ENCODE measurements around the gene CLIC6. TPM values are rescaled to one million over a fixed set of nuclear protein-coding genes. Genes with fewer than 3 reads are reported as not detected.

The CLIC6 gene
- total and polyA plus RNA-seq, 2 of the 4 experiments (the other 2 are of a cell fraction), result not detected

DNA sequence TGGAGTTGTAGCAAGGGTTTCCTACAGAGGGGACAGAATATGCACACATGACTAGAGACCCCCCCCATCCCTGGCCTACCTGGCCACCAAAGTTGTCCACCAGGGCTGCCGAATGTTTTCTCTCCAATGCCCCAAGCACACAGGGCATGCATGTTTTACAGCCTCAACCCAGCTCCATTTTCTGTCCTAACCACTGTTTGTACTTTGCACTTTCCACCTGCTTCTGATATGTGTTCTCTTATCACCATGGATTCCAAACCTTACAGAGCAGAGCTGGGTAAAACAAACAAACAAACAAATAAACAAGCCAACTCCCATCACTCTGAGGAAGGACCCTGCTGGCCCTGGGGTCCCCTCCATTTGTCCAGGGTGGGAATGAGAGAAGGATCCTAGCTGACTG, 27.3 kb downstream of the CLIC6 start:
- H3K4me2 ChIP-seq (ENCODE audit: low read depth, low read length), result no peak overlapping the region
- H3K9me1 ChIP-seq (ENCODE audit: insufficient read depth, low read length), result peaks cover 12% of the 10 kb centered on the region
- H4K20me1 ChIP-seq (ENCODE audit: insufficient read depth, low read length), result no peaks in the 10 kb centered on the region
- ChIA-PET CTCF (interaction anchor here (0.6 to 1.2 kb wide), 2 partner anchors 9 to 784 kb away, joined by 3 to 4 read pairs; no protein-coding TSS in a partner anchor), POLR2A (ENCODE audit: unreplicated experiment) (no interaction called here)
- H4K91ac ChIP-seq (ENCODE audit: insufficient read depth, low read depth, low read length), result no peak overlapping the region
- H3K56ac ChIP-seq (ENCODE audit: extremely low read depth, insufficient read depth, low read length), result no peak overlapping the region
- H2BK5ac ChIP-seq (ENCODE audit: low read depth, low read length, poor library complexity, severe bottlenecking), result no peak overlapping the region
- H2BK15ac ChIP-seq (ENCODE audit: low read depth, low read length), result no peak overlapping the region; the same call in 2 of the 3 replicates
- no peak overlapping the region for H3K14ac ChIP-seq (replicated peaks; ENCODE audit: low read depth, low read length)
- H3K36me3 ChIP-seq (ENCODE audit: control insufficient read depth, insufficient read depth, low read length), result no peaks in the 10 kb centered on the region
- no peak overlapping the region for H3K18ac ChIP-seq (ENCODE audit: low read depth, low read length)
- H3K27ac ChIP-seq (ENCODE audit: insufficient read depth, low read length), result no peak overlapping the region
- BruUV-seq (replicated peaks), result no TSS peak
- WGBS, 2 experiments (ENCODE audit: extremely low coverage in 2 of 2, insufficient read length in 1 of 2), result 100% methylated on average over 1 of the region's 1 CpG; no CpG with 5 or more reads in 1 of the 2 experiments
- no peak overlapping the region for H4K8ac ChIP-seq (ENCODE audit: low read depth in 2 of 2, low read length in 2 of 2)
- in situ Hi-C loops (cut with MboI; ENCODE audit: low sequenced_read_pairs), result no loop called here
- H3K9ac ChIP-seq (ENCODE audit: low read depth, low read length), result no peak overlapping the region
- ATAC-seq (ENCODE audit: low read depth) (no peak), DNase-seq (no peak)
- no peak overlapping the region for H2AK9ac ChIP-seq (replicated peaks; ENCODE audit: low read depth, low read length, poor library complexity)
- peaks cover 13% of the 10 kb centered on the region for H3K27me3 ChIP-seq (ENCODE audit: control insufficient read depth, insufficient read depth, low read length)
- no peak overlapping the region for H2BK120ac ChIP-seq (ENCODE audit: low read depth, low read length)
- H3K4me3 ChIP-seq (ENCODE audit: insufficient read depth, low read depth, low read length), result no peak overlapping the region
- intact Hi-C loops (cut with micrococcal nuclease), result loop anchor here (10.0 kb wide), 1 partner anchor 349 kb away; the partner anchor contains the start of gene RUNX1
- H3K9me3 ChIP-seq (ENCODE audit: control insufficient read depth, insufficient read depth, low read length), result 0 out of 2 replicates have a peak, but pooled peaks cover 6% of the 10 kb centered on the region
- H3K4me1 ChIP-seq (ENCODE audit: control insufficient read depth, insufficient read depth, low read length), result no peaks in the 10 kb centered on the region
- dilution Hi-C loops (cut with HindIII; ENCODE audit: low sequenced_read_pairs, unreplicated experiment), result no loop called here
- peaks cover 0 to 4% of the 10 kb centered on the region in 2 experiments; a peak in 1 of 4 replicates for H3K79me1 ChIP-seq (ENCODE audit: low read depth in 1 of 2, low read length in 2 of 2)
- TF ChIP-seq RAD21 (IDR thresholded peaks at IDR 0.05; ENCODE audit: low read length) (no peak), CEBPB (IDR thresholded peaks at IDR 0.05; ENCODE audit: low read depth, low read length) (no peak), RCOR1 (IDR thresholded peaks at IDR 0.05; ENCODE audit: insufficient replicate concordance, low read length) (no peak), NFE2L2 (IDR thresholded peaks at IDR 0.05; ENCODE audit: low read depth, low read length) (no peak), MAFK (IDR thresholded peaks at IDR 0.05; ENCODE audit: low read depth, low read length) (no peak), POLR2A (IDR thresholded peaks at IDR 0.05; ENCODE audit: low read depth, low read length) (no peak), CHD1 (IDR thresholded peaks at IDR 0.05; ENCODE audit: low read depth, low read length) (no peak), MXI1 (IDR thresholded peaks at IDR 0.05; ENCODE audit: borderline replicate concordance, low read depth, low read length) (no peak), BHLHE40 (IDR thresholded peaks at IDR 0.05; ENCODE audit: low read depth, low read length) (no peak), RFX5 (IDR thresholded peaks at IDR 0.05; ENCODE audit: low read depth, low read length) (no peak), SMC3 (IDR thresholded peaks at IDR 0.05; ENCODE audit: low read depth, low read length) (no peak), MAZ (IDR thresholded peaks at IDR 0.05; ENCODE audit: borderline replicate concordance, low read depth, low read length) (no peak), FOS (IDR thresholded peaks at IDR 0.05; ENCODE audit: low read depth, low read length) (no peak)
- TF ChIP-seq, protein P1, sequence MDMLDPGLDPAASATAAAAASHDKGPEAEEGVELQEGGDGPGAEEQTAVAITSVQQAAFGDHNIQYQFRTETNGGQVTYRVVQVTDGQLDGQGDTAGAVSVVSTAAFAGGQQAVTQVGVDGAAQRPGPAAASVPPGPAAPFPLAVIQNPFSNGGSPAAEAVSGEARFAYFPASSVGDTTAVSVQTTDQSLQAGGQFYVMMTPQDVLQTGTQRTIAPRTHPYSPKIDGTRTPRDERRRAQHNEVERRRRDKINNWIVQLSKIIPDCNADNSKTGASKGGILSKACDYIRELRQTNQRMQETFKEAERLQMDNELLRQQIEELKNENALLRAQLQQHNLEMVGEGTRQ (IDR thresholded peaks at IDR 0.05; ENCODE audit: low read depth, low read length), result no peak
- TF ChIP-seq, protein P2, sequence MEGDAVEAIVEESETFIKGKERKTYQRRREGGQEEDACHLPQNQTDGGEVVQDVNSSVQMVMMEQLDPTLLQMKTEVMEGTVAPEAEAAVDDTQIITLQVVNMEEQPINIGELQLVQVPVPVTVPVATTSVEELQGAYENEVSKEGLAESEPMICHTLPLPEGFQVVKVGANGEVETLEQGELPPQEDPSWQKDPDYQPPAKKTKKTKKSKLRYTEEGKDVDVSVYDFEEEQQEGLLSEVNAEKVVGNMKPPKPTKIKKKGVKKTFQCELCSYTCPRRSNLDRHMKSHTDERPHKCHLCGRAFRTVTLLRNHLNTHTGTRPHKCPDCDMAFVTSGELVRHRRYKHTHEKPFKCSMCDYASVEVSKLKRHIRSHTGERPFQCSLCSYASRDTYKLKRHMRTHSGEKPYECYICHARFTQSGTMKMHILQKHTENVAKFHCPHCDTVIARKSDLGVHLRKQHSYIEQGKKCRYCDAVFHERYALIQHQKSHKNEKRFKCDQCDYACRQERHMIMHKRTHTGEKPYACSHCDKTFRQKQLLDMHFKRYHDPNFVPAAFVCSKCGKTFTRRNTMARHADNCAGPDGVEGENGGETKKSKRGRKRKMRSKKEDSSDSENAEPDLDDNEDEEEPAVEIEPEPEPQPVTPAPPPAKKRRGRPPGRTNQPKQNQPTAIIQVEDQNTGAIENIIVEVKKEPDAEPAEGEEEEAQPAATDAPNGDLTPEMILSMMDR (conservative IDR thresholded peaks at IDR 0.05; ENCODE audit: low read depth, low read length), result no peak
- TF ChIP-seq, protein P3, sequence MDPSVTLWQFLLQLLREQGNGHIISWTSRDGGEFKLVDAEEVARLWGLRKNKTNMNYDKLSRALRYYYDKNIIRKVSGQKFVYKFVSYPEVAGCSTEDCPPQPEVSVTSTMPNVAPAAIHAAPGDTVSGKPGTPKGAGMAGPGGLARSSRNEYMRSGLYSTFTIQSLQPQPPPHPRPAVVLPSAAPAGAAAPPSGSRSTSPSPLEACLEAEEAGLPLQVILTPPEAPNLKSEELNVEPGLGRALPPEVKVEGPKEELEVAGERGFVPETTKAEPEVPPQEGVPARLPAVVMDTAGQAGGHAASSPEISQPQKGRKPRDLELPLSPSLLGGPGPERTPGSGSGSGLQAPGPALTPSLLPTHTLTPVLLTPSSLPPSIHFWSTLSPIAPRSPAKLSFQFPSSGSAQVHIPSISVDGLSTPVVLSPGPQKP (IDR thresholded peaks at IDR 0.05; ENCODE audit: borderline replicate concordance, low read depth, low read length), result no peak
- H2BK20ac ChIP-seq (ENCODE audit: low read depth, low read length), result no peak overlapping the region
- no peak overlapping the region for H2AFZ ChIP-seq (replicated peaks; ENCODE audit: low read length, poor library complexity)
- no peak overlapping the region for H2AK5ac ChIP-seq (ENCODE audit: low read depth, low read length)
- H3K4ac ChIP-seq (ENCODE audit: low read depth, low read length), result no peak overlapping the region
- no peak overlapping the region for H3K23ac ChIP-seq (ENCODE audit: low read depth, low read length)
- H4K5ac ChIP-seq (ENCODE audit: low read depth, low read length), result no peak overlapping the region

Measured in IMR-90 (cell line).